HG03045 (cell line): ENCODE results near the gene COG8.
"Not testable (repeated sequence)": the region's sequence is repeated elsewhere in the genome, so short reads cannot be mapped to it uniquely, and the experiment has no call there.

Experiments used
- ATAC-seq: cut with Tn5 transposase; IDR thresholded peaks from one replicate; pipeline ENCODE4 v1.9.1; 2021; ENCODE audit warnings: mild to moderate bottlenecking, moderate library complexity; ENCODE audit not compliant: unreplicated experiment

Gene COG8

DNA sequence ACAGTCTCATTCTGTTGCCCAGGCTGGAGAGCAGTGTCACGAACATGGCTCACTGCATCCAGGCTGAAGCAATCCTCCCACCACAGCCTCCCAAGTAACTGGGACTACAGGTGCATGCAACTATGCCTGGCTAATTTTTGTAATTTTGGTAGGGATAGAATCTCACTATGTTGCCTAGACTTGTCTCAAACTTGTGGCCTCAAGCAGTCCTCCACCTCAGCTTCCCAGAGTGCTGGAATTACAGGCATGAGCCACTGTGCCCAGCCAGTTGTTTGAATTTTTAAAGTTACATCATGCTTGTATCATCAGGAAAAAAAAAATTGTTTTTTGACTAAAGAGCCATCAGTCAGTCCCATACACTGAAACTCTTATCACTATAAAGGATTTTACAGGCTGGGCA lies 45.3 kb downstream of the COG8 start:
- no peak for ATAC-seq

GRCh38 chr16:69293401-69293800 lies 46.0 kb downstream of the COG8 start:
- ATAC-seq, result no peak

GRCh38 chr16:69291657-69292056 lies 47.7 kb downstream of the COG8 start:
- not testable (repeated sequence) for ATAC-seq

DNA sequence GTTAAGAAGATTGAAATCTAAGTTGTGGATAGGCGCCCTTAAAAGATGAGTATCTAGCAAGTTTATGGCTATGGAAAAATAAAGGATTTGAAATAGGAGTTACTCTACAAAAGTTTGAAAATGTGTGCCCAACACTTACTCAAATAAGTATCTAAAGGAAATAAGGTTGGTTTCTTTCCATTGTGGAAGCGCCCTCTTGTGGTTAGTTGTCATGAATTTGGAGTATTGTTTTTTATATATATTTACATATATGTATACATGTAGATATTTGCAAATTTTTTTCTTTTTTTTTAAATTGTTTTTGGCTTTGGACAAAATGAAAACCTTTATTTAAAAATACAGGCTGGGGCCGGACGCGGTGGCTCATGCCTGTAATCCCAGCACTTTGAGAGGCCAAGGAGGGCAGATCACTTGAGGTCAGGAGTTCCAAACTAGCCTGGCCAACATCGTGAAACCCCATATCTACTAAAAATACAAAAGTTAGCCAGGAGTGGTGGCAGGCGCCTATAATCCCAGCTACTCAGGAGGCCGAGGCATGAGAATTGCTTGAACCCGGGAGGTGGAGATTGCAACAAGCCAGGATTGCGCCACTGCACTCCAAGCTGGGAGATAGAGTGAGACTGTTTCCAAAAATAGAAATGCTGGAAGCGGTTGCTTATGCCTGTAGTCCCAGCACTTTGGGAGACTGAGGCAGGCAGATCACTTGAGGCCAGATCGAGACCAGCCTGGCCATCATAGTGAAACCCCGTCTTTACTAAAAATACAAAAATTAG lies 52.2 kb downstream of the COG8 start:
- ATAC-seq, result no peak

DNA sequence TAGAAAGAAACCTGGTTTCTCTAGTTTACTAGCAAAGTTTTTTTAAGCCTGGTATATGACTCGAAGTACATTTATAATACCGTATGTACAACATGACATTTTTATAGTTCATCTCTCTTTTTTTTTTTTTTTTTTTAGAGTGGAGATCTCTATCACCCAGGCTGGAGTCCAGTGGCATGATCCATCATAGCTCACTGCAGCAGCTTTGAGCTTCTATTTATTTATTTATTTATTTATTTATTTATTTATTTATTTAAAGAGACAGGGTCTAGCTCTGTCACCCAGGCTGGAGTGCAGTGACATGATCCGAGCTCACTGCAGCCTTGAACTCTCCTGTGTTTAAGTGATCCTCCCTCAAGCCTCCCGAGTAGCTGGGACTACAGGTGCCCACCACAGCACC lies 54.1 kb downstream of the COG8 start:
- no peak for ATAC-seq

GRCh38 chr16:69283851-69284250 lies 55.5 kb downstream of the COG8 start:
- no peak for ATAC-seq

- no peak for ATAC-seq
Measured at GRCh38 chr16:69277413-69277812, 62.0 kb downstream of the COG8 start.
